HUDEP-2 (cell line): ENCODE results near the gene HSD17B12.
A peak's percentile ranks its signal among the peaks of the same experiment; 100 is the strongest.

Experiments used
- DNase-seq, 76 experiments: peaks; one replicate each; lab custom pipeline; 2025; ENCODE audit not compliant: unreplicated experiment in 76 of 76; lab: John Stamatoyannopoulos, UW

Gene HSD17B12

GRCh38 chr11:43852057-43852636 lies 171.6 kb downstream of the HSD17B12 start:
- peak in 55 of 76 experiments; percentile 1 to 69 (median 29) for DNase-seq

GRCh38 chr11:43853781-43854180 lies 173.2 kb downstream of the HSD17B12 start:
- no peak for DNase-seq

- DNase-seq, result no peak
Measured at GRCh38 chr11:43856993-43857392, 176.5 kb downstream of the HSD17B12 start.

DNA sequence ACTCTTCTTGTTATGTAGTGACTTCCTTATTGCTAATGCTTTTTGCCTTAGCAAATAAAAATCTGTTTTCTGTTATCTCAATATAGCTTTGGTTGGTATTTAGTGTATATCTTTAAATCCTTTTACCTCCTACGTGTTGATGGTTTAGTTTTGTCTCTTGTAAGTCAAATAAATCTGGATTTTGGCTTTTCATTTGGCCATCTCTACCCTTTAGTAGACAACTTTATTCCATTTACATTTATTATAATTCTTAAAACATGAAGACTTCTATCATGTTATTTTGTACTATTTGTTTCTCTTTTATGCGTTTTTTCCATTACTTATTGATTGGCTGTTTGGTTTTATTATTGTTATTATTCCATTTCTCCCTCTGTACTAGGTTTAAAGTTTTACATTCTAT lies 180.6 kb downstream of the HSD17B12 start:
- DNase-seq, result no peak

DNA sequence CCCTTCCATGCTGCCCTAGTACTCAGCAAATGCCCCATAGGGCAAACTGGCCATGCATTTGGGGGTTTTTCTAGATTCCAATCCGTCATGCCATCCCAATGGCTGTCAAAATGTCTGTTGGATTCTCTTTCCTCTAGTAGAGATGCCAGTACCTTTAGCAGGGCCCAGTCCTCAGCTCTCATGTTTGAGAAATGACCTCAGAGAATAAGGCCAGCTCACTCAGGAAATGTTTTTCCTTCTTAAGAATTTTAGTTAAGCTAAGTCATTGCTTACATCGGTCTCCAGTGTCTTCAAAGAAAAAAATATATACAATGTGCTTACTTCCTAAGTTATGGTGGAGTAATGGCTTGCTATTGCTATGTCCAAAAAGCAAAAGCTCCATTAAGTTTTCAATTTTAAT lies 186.0 kb downstream of the HSD17B12 start:
- DNase-seq, result no peak

DNA sequence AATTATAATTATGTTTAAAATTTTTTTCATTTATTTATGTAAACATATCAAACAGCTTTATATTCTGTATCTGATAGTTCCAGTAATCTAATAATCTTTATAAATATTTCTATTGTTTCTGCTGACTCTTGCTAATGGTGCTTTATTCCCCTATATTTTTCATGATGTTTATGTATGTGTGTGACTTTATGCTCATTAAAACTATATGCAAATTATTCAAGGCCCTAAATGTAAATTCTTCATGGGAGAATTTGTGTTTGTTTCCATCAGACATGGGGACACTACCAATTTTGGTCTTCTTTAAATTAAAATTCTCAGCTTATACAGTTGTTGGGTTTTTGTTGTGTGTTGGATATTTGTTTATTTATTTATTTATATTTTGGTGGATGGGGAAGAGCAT lies 186.4 kb downstream of the HSD17B12 start:
- no peak for DNase-seq

DNA sequence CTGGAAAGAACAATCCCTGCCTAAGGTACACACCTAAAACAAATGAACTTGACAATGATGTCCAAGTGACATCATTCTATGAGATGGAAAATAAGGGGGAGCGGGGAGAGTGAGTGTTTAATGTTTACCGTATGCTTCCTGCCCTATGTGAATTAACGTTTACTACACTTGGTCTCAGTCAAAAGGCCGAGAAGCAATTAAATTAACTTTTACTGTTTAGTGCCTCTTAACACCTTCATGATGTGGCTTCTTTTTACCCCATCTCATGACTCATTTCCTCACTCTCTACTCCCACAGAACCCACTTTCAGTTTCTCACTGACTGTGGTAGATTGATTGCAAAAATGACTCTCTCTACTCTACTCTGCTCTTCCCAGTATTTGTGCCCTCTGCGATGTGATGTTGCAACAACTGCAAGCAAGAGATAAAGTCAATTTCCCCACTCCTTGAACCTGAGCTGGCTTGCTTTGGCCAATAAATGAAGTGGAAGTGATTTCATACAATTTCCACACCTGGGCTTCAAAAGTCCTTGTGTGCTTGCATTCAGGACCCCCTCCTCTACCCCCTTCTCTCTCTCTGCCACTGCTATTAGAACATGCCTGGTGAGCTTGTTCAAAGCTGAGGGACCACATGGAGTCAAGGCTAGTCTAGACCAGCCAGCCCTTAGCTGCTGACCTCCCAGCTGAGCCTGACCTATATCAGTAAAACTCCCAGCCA lies 188.5 kb downstream of the HSD17B12 start:
- DNase-seq, result peak in 30 of 76 experiments; percentile 1 to 64 (median 34)

DNA sequence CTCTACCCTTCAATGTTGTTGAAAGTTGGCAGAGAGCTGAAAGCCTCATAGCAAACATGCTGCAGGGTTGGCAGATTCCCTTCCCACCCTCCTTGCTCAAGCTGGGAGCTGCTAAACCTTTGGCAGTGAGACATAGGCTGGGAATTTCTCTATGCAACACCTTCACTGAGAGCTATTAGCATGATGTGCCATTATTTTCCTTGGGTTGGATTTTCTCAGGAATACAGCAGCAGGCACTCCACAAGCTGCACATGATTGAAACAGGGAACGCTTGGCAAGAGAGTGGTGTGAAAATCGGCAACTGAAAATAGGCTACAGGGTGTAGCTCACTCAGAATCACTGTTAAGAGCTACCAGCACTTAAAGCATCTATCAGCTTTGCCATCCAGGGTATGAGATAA lies 190.5 kb downstream of the HSD17B12 start:
- DNase-seq, result no peak

DNA sequence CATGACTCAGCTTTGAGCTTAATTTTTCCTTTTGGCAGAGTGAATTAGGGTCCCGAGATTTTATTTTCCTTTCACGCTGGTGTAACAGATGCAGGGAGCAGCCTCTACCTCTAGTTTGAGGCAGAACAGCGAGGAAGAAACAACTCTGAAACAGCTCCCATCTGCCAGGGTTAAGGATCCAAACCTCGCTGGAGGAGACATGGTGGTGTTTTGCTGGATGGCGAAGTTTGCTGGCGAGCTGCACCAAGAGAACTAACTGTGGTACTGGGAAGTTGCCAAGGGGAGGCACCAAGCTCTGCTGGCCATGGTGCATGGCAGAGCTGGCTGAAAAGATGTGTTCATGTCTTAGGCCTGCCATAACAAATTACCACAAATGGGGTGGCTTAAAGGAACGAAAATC lies 192.5 kb downstream of the HSD17B12 start:
- DNase-seq, result no peak

GRCh38 chr11:43874078-43874477 lies 193.5 kb downstream of the HSD17B12 start:
- DNase-seq, result no peak

GRCh38 chr11:43874738-43875137 lies 194.2 kb downstream of the HSD17B12 start:
- no peak for DNase-seq

DNA sequence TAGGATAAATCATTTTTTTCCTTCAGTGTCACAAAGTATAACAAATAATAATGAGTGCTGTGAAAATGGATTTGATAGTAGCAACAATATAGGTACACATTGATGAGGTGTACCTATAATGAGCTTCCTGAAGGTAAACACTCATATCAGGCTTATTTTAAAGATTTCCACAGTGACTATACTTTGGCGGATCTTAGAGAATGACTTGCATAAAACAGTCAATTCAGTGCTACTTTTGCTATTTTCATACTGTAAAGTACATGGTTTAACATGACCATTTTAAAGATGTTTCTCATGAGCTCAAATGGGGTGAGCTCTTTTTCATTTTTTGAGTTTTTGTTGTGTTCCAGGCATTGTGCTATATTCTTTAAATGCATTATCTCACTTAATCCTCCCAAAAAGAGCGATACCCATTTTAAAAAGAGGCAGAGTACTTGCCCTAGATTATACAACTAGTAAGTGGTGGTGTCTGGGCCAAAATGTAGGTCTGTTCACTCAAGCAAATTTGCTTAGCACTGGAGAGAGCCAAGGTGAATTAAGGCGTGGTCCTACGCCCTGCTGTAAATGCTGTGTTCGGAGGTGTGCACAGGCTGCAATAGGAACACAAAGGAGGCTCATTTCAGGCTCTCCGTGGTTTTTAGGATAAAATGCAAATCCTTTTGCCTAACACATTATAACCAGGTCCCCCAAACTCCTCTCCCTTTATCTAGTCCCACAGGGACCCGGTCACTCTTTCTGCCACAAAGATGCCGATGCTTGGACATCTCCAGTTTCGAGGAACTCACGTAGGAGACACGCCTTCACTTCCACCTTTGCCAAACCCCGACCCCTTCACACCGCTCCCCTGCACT lies 199.5 kb downstream of the HSD17B12 start:
- no peak for DNase-seq

GRCh38 chr11:43880640-43881159 lies 200.2 kb downstream of the HSD17B12 start, which contains the start of gene ALKBH3:
ALKBH3 (plus strand) TSS chr11:43880831; CDS start chr11:43882653, 1,822 bp downstream.
- DNase-seq, result peak in 74 of 76 experiments; percentile 38 to 92 (median 80)

DNA sequence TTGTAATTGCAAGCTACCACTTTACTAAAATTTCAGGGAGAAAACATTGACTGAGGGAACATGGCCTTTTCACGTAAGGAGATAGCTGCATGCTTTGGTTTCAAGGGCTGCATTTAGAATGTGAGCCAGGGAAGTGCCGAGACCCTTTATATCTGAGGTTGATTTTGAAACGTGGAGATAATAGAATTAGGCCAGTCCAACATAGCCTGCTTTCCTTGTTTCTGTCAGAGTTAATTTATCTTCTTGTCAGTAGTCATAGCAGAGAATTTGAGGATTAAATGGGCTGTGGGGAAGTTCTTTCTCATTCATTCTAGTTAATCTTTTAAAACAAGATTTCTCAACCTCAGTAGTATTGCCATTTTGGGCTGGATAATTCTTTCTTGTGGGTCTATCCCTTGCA lies 212.3 kb downstream of the HSD17B12 start:
- DNase-seq, result no peak

GRCh38 chr11:43894546-43894945 lies 214.0 kb downstream of the HSD17B12 start:
- no peak for DNase-seq

DNA sequence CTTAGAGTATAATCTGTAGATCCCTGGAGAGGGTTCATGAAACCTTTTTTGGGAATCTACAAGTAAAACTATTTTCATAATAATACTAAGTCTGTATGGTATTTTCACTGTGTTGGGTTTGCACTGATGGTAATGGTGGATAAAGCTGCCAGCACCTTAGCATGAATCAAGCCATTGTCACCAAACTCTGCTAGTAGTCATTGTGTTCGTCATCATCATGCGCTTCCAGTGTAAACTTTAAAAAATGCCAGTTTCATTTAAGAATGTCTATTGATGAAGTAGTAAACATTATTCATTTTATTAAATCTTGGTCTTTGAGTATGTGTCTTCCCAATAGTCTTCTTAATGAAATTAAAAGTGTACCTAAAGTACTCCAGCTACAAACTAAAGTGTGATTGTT lies 215.1 kb downstream of the HSD17B12 start:
- DNase-seq, result no peak

DNA sequence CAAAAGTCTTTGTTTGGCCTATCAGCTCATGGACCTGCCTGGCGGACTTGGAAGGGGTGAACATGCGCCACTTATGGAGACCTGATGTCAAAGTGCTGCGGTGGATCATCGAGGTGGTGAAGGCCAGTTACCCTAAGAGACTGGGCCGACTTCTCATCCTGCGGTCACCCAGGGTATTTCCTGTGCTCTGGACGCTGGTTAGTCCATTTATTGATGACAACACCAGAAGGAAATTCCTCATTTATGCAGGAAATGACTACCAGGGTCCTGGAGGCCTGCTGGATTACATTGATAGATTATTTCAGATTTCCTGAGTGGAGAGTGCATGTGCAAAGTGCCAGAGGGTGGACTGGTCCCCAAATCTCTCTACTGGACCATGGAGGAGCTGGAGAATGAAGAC lies 218.0 kb downstream of the HSD17B12 start:
- no peak for DNase-seq

- no peak for DNase-seq
Measured at GRCh38 chr11:43899094-43899493, 218.6 kb downstream of the HSD17B12 start.

DNA sequence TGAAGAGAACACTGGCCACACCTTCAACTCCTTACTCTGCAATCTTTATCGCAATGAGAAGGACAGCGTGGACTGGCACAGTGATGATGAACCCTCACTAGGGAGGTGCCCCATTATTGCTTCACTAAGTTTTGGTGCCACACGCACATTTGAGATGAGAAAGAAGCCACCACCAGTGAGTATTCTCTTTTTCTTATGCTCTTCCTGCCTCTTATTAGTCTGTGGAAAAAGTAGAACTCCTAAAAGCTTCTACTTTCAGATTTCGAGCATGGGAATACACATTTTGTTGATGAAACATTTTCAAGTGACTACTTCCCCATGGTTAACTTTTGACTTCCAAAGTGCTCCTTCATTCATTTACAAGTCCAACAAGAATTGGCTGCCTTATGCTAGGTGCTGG lies 221.0 kb downstream of the HSD17B12 start:
- no peak for DNase-seq

- no peak for DNase-seq
Measured at GRCh38 chr11:43903078-43903477, 222.5 kb downstream of the HSD17B12 start.

- DNase-seq, result no peak
Measured at GRCh38 chr11:43903969-43904368, 223.4 kb downstream of the HSD17B12 start.
